ENCODE measurements around the gene C10orf53.

C10orf53 gene

GRCh38 chr10:49738616-49739360, 59.3 kb downstream of the C10orf53 start:
- peak in 1 of 14 donors; percentile 15 for DNase-seq

- DNase-seq, result no peak
Observed at GRCh38 chr10:49739426-49739825, 60.0 kb downstream of the C10orf53 start.

- DNase-seq, result no peak
Observed at GRCh38 chr10:49740346-49741107, 61.1 kb downstream of the C10orf53 start.

GRCh38 chr10:49741108-49741995, 61.9 kb downstream of the C10orf53 start:
- DNase-seq, result peak in 1 of 14 donors; percentile 19

GRCh38 chr10:49742683-49743463, 63.4 kb downstream of the C10orf53 start:
- no peak for DNase-seq

GRCh38 chr10:49743464-49744075, 64.1 kb downstream of the C10orf53 start:
- no peak for DNase-seq

- DNase-seq, result no peak
Observed at GRCh38 chr10:49744091-49744685, 64.7 kb downstream of the C10orf53 start.

GRCh38 chr10:49744924-49745605, 65.6 kb downstream of the C10orf53 start:
- DNase-seq, result no peak

- DNase-seq, result no peak
Observed at GRCh38 chr10:49745756-49746155, 66.3 kb downstream of the C10orf53 start.

GRCh38 chr10:49746626-49747302, 67.3 kb downstream of the C10orf53 start:
- DNase-seq, result no peak

Measured in C1 segment of cervical spinal cord (tissue), 14 donors.